ENCODE measurements around the gene PDE8B.

Gene PDE8B

DNA sequence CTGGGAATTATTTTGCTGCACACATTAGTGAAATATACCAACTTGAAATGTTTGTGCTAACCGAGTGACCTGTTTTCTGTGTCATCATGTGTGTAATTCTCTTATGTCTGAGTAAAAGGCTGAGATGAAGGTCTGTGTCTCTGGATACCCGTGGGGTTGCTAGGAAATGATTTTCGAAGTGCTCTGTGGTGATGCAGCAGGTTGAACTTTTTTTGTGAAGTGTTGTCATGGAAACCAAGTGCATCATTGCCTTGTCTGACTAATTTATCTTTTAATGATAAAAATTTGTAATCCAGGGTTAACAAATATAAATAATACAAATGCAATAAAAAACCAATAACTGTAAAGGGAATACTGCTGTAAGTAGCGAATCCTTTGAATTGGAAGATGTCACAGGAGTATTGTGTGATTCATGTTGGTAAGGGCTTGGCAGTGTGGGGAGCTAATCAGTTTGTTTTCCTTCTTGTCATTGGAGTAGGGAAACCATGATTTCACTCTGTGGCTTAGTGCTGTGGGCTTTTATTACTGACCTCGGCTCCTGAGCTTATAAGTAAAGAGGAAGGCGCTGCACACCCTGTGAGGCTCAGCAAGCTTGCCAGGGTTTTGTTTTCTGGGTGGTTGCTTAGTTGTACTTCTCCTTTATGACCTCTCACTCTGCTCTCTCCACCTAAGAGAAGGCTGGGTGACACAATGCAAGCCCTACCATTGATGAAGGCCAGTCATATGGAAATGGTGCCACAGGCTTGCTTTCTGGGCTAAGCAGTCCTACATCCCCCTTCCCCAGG lies 22.3 kb downstream of the PDE8B start:
- DNase-seq (ENCODE audit: low read depth) = no peak

DNA sequence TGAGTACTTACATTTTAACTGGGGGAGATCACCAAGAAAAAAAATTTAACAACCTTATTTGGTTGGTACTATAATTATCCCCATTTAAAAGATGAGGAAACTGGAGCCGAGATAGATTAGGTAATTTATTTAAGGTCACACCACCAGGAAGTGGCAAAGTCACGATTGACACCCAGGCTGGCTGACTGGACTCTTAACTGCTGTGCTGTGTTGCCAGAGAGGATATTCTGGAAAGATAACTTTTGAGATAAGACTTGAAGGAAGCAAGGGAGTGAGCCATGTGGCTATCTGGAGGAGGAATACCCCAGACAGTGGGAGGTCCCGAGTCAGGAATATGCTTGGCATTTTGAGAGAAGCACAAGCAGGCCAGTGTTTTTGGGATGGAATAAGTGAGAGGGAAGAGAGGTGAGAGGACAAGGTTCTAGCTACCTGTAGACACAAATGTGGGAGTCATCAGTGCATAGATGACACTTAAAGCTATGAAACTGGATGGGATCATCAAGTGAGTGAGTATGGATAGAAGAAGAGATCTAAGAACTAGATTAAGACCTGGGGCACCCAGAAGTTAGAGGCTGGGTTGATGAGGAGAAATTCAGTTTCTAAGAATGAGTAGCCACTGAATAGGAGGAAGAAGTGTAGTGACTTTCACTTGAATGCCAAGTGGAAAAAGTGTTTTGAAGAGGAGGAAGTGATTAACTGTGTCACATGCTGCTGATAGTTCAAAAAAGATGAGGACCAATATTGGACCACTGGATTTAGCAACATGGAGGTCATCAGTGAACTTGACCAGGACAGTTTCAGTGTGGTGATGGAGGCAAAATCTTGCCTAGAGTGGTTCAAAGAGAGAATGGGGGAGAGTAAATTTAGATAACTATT lies 25.6 kb downstream of the PDE8B start:
- no peak for DNase-seq (ENCODE audit: low read depth)

DNA sequence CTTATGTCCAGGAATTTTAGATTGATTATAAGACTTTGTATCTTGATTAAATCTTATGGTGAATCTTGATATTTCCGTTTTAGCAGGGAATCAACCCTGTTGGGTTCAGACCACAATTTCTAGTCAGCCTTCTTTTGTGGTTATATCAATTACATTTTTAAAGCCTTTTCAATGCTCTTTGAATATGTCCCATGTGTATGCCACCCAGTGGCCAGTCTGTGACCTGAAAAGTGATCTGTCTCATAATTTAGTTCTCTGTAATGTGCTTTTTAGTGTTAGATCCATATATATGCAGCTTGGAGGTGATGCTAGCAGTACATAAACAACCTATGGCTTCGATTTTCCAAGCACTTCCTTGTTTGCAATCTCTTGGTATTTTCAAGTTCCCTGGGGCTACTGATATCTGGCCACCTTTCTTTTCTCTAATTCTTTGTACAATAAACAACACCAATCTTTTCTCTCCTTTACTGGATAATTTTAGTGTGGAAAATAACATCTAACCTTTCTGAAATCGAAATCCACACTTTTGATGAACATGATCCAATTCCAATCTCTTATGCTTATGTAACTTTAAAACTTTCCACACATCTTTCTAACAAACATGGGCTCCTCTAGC lies 28.8 kb downstream of the PDE8B start:
- peak; percentile 18 for DNase-seq (ENCODE audit: low read depth)

DNA sequence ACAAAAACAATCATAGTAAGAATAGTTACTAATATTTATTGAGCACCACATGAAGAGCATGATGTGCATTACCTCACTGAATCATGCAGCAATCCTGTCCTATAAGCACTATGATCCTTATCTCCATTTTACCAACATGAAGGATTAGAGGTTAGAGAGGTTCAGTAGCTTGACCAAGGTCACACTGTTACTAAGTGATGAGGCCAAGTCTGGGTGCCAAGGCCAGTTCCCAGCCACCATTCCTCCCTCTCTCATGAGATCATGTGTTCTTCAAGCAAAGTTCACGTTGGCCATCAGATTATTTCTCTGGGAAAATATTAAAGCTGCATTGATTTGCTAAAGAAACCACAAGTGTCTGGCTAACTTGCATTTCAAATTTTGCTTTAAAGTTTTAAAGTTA lies 31.0 kb downstream of the PDE8B start:
- DNase-seq (ENCODE audit: low read depth) = no peak

DNA sequence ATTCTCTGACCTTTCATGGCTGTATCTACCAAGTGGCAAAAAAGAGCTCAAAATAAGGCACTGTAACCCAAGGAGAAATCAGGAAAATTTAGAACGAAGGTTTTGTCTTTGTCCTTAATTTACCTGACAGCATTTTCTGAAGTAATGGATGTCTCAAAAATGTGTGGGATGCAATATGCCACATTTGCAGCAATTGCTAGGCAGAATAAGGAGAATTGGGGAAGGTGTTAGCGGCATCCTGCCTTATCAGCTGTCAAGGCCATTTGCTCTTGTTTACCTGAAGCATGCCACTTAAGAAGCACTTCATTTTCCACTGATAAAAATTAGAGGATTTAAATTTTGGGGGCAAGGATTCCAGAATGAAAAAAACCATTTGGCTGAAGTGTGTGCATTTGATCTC lies 39.0 kb downstream of the PDE8B start:
- DNase-seq (ENCODE audit: low read depth) = no peak

DNA sequence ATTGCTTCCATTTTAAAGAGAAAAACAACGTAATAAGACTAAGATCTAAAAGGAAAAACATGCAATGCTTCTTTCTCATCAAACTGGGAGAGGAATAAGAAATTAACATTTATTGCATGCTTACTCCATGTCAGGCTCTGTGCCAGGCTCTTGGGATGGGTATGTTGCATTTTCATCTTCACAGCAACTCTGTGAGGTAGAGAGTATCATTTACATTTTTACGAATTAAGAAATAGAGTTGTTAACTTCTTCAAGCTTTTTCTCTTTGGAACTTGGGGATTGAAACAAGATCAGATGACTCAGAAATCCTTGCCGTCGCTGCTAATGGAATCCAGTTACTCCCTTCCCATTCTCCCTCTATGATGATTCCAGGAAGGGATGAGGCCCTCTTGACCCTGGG lies 39.5 kb downstream of the PDE8B start:
- peak; percentile 25 for DNase-seq (ENCODE audit: low read depth)

DNA sequence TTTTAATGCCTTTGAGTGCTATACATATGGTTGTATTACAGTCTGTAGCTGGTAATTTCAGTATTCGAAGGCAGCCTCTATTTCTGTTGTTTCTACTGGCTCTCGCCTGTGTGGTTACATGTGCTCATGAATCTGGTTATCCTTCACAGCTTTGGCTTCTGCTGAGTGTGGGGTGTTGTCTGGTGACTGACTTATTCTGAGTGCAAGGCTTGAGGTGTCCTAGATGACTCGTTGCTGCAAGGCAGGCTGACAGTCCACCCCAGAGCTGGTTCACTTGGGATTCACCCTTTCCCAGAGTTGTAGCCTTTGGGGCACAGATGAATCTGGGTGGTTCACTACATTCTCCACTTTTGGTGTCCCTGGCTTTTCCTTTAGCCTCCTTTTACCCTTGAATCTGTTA lies 41.4 kb downstream of the PDE8B start:
- DNase-seq (ENCODE audit: low read depth) = no peak

DNA sequence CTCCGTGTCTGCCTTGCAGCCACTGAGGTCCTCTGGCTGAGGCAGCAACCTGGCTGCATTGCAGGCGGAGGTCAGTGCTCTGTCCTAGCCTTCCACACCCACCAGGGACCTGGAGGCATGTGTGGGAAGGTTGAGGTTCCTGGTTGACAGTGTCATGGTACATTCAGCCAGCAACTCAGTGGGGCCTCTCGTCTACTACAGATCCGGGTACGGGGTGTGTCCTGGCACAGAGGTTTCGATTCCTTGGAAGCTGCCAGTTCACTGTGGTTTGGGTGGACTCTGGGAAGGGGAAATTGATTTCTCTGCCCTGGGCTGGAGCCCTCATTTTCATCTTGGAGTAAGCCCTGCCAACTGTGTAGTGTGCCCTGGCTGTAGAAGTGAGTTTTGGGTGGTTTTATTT lies 45.1 kb downstream of the PDE8B start:
- no peak for DNase-seq (ENCODE audit: low read depth)

DNA sequence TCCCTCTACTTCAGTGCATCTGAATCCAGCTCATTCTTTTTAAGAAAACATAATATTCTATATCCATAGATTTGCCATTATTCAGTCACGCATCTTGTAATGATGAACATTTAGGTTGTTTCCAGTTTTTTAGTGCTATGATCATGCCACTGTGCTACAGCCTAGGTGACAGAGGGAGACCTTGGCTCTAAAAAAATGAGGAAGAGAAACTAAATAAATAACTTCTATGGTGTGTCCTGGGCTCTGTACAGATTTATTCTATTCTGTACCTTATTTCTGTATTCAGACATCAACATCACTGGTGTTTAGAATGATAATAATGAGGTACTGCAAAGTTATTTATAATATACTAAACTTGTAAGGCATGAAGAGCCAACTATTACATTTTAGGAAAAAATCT lies 45.9 kb downstream of the PDE8B start:
- DNase-seq (ENCODE audit: low read depth) = no peak

DNA sequence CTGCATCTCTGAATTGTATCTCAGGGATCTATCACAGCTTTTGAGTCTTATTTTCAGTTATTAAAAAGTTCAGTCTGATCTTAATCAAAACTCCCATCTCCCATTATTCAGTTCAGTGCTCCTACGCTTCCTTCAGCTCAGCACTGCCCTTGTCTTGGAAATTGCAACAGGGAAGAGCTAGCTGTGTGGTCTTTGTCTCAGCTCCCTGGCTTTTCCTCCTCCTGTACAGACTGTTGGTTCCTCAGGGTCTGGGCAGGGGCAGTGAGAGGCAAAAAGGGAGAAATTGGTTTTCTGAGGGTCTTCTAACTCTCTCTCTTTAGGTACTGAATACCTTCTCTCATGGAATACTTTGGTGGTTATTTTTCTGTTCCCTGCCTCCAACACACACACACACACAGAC lies 48.2 kb downstream of the PDE8B start:
- DNase-seq (ENCODE audit: low read depth) = no peak

DNA sequence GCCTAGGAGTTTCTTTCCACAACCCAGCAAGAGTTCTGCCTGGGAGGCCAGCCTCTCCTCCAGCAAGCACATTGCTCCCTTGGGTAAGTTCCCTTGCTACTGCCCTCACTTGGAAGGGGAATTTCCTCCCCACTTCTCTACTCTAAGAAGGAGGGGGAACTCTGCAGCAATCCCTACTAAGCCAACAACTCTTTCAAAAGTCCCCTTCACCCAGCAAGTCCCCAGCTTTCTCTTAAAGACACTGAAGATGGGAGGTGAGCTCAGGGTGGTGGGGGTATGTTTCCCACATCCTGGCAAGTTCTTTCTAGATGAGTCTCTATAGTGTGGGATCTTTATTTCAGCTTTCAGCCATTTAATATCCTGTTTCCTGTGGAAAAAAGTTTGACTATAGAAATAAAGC lies 49.0 kb downstream of the PDE8B start:
- DNase-seq (ENCODE audit: low read depth) = no peak

DNA sequence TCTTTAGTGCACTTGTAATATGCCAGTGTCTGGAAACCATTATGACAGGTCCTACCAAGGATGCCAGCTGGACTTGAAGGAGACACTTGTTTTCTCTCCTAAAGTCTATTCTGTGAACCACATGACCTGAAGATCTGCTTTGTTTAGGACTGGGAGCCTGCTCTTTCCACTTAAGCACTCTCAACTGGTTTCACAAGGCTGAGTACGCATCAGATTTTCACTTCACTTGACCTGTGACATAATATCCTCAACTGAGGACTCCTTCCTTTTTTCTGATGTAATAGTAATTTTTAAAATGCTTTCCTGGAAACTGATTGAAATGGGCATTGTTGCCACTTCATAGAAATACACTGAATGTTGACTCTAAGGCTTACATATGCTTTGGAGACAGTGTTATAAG lies 52.2 kb downstream of the PDE8B start:
- no peak for DNase-seq (ENCODE audit: low read depth)

DNA sequence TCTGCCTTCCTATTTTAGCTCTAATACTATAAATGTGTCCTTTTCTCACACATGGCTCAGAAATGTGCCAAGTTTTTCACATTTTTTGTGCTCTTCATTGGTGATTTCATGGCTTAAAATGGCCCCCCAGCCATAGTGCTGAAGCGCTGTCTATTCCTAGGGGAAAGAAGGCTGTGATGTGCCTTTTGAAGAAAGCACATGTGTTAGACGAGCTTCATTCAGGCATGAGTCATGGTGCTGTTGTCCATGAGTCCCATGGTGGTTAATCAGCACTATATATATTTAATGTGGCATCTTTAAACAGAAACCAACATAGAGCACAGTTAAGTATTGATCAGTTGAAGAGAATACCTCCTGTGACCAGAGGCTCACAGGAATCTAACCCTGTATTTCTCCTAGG lies 55.8 kb downstream of the PDE8B start:
- DNase-seq (ENCODE audit: low read depth) = no peak

DNA sequence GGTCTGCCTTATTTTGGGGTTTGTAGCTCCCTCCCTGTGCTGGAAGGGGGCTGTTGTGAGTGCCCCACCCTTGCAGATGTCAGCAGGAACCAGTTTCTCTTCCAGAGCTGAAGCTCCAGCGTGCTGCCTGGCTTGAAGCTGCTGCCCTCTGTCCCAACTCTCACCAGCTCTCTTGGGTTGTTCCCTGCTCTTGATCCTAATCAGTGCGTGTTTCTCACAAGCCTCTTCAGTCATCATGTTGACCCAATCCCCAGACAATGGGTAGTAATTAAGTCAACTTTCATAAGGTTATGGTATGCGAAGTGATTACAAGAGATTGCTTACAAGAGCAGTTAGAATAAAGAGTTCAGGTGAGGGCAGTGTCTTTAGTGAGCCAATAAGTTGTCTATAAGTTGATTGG lies 57.0 kb downstream of the PDE8B start:
- no peak for DNase-seq (ENCODE audit: low read depth)

DNA sequence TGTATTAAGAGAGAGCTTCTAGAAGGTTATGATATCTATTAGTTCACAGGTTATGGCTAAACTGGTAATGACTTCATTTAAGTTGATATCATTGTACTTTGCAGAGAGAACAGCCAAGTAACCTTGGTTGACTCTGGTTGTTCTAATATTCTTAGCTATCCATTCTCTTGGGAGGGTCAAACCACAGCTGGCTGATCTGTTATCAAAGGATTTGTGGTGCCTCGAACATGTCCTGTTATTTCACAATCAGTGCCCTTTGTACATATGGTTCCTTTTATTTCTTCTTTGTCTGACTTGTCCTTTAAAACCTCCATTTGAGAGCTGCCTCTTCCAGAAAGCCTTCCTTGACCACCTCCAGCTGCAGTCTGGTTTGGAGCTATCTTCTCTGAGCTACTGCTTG lies 61.7 kb downstream of the PDE8B start:
- no peak for DNase-seq (ENCODE audit: low read depth)

DNA sequence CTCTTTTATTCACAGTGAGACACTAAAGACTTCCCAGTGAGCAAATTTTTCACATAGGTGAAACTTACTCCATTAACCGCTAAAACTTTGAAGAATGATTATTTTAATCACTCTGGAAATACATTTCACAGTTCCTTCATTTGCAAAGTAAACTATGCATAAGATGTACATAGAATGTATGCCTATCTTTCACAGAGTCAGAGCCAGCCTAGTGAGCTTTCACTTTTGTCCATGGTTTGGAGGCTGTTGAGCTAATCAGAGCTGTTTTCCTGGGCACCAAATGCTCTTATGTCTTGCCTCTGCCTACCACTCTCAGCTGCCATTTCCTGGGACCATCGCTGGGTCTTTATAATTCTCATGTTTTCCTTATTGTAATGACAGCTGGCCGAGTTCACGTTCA lies 67.3 kb downstream of the PDE8B start:
- DNase-seq (ENCODE audit: low read depth) = no peak

DNA sequence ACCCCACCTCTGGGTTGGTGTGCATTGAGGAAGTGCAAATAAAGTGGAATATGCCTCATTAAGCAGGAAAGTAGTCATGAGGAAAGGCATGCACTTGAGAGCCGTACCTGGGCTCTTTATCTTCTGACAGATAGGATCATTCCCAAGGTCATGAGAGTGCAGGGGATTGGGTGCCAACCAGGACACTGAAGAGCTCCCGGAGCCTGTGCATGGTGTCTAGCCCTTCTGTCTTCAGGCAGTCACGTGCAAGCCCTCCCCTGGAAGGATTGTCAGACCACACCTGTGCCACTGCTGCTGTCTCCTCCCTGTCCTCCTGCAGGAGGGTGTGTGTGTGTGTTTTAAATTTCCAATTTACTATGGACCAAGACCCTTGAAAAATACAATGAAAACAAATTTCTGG lies 69.6 kb downstream of the PDE8B start:
- no peak for DNase-seq (ENCODE audit: low read depth)

DNA sequence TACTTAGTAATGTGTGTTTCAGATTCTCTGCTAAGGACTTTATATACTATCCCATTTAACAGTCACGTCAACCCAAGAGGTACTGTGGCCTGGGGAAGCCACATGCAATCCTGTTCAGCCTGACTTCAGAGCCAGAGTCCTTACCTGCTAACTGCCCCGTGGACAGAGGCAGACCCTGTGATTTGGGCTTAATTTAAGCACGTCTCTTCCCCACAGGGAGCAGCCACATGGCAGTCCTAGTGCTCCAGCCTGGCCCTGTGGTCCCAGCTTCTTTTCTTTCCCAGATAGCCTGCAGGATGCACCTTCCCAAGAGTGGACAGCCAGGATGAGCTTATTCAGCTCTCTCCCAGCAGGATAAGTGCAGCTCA lies 71.5 kb downstream of the PDE8B start:
- DNase-seq (ENCODE audit: low read depth) = no peak

DNA sequence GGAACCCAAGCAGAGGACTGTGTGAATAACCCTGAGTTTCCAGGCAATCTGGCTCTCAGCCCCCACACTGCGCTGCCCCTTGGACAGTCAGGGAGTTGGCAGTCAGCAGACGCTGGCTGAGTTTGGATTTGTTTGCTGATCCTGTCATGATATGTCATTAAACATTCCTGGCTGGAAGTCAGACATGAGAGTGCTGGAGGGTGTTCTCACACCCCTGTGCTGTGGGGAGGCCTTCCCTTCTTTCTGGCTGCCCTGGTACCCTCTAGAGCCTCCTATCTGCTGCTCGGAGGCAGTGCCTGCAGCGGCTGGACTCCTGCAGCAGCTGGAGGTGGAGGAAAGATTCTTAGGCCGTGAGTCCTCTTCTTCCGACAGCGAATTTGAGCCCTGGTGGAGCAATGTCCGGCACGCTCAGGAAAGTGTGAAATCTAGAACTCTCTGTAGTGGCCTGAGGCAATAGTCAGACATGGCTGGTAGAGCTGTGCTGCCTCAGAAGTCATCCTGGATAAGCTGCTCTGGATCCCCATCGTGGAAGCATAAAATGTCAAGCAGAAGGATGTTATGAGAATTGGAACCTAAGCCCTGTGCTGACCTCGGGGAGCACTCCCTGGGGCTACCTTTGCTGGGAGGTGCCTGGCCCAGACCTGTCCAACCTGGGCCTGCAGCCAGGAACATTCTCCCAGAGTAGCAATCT lies 72.0 kb downstream of the PDE8B start:
- DNase-seq (ENCODE audit: low read depth) = peak; percentile 90

DNA sequence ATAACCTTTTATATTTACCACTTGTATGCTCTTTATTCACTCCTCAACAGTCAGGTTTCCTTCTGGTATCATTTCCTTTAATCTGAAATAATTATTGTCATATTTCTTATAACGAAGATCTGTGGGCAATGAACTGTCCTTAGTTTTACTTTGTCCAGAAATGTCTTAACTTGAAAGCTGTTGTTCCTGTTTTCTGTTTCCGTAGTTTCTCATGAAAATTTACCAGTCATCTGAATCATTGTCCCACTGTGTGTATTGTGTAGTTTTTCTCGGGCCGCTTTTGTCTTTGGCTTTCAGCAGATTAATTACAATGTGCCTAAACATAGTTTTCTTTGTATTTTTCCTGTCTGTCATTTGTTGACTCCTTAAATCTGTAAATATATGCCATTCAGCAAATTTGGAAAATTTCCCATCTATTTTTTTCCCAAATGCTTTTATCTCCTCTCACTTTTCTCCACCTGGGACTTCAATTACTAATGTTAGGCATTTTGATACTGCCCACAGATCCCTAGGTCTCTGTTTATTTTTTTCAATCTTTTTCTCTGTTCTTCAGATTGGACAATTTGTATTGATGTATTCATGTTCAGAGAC lies 74.9 kb downstream of the PDE8B start:
- DNase-seq (ENCODE audit: low read depth) = no peak

DNA sequence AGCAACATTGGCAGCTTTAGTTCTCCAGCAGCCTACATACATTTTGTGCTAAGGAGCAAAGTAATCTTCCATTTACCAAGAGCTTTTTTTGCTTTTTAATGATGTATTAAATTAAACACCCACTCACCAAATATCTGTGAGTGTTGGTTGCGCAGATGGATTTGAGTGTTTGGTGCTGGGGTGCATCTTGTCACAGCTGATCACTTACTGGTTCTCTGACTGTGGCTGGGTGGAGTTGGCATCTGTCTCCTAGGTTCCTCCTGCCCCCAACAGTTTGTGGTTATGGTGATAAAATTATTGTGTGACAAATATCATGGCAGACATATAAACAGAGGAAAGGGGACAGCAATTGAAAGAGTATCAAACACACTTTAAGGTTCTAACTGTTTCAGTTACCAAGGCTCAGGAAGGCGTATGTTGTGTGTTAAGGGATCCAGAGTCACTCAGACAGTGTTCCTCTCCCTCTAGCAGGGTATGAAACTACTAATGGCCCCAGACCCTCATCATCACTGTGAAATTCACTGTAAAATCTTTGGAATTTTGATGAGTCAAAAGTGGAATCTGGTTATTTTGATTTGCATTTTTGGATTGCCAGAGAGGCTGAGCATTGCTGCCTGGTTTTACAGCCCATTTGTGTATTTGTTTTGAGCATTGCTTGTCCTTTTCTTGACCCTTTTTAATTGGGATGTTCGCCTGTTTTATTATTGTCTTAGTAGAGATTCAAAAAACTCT lies 81.7 kb downstream of the PDE8B start:
- peak; percentile 7 for DNase-seq (ENCODE audit: low read depth)
